Activated gamma-delta T cell (primary cell): Measurements from ENCODE around the gene CCDC28A.
"Not testable (repeated sequence)": the region's sequence is repeated elsewhere in the genome, so short reads cannot be mapped to it uniquely, and the experiment has no call there.

Source experiments
- DNase-seq: peaks from one replicate; lab custom pipeline; 2025; lab: John Stamatoyannopoulos, UW
- total RNA-seq, 2 donors: gene quantifications; one replicate each; lab custom pipeline; 2026; lab: John Stamatoyannopoulos, UW

CCDC28A gene
- 32.4 to 36.5 reads per million in 2 donors for total RNA-seq

DNA sequence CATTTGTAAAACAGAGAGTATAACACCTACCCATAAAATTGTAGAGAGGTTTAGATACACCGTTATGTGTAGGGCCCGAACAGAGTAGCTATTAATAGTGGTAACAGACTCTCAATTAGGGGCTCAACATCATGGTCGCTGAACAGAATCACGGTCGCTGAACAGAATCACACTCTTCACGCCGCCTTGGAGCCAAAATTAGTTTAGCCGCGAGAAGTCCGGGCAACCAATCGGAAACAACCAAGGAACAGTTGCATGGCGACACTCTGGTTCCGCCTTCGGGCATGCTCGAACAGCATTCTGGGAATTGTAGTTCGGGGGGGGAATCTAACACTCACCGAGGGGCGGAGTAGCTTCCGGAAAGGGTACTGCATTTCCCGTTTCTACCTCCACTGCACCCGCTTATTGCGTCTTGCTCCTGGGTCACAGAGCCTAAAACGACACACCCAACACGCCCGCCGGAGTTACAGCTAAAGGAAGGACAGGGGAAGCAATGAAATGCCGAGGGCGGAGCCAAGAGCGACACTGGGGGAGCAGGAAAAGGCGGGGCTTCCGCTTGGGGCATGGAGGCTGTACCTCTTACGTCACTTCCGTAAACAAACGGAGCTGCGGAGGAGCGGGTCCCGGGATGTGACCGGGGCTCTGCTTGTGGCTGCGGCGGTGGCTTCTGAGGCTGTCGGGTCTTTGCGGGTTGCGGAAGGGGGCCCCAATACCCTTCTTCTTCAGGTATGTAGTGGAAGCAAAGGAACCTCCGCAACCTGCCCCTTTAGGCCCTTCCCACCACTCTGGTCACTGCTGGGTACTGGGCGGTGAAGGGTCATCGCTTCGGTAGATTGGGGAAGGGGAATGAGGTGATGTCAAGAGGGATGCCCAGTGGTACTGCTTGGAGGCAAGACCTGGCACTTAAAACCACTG lies at the start of gene CCDC28A:
Gene CCDC28A, plus strand, starts transcription at position 593 of the 915 bp plus-strand sequence. CDS start 2,352 bp downstream, outside the sequence.
- DNase-seq = peak; percentile 49

GRCh38 chr6:138724015-138724414 lies 49.6 kb upstream of the CCDC28A start:
- no peak for DNase-seq

DNA sequence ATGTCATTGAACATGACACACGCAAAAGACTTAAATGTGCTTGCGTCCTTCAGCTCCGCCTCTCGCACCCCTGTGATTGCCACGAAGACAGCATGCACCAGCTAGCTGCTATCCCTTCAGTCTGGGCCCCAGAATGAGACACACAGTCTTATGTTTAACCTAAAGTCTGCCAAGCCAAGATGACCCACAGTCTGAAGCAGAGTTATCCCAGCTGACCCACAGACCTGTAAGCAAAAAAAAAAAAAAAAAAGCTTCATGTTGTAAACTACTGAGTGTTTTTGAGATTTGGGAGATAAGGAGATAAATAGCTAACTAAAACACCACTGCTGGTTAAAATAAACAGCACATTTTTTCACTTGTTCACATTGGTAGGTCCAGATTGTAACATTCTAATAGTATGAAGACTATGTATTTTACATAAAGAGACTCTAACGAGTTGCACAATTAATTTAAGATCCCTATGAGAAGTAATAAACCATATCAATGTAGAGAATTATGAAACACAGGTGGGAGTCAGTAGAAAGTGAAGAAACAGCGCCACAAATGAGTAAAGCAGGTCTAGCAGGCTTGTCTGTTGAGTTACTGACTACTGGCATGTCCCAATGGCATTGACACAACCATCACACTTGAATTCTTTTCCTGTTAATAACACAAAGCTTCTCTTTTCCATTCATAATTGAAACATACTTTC lies 47.4 kb upstream of the CCDC28A start:
- no peak for DNase-seq

DNA sequence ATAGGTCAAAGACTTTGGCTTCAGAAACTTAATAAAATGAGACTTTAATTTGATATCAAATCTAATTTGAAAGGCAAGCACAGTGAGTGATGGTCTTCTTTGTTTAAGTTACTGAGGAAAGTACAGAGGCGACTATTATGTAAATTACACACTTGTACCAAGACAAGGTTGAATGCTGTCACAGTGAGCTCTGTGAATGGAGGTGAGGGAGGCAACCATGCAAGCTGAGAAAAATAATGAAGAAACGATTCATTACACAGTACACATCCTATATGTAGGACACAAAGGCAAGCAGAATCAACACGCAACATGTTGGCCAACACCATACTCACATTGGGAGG lies 46.8 kb upstream of the CCDC28A start:
- no peak for DNase-seq

DNA sequence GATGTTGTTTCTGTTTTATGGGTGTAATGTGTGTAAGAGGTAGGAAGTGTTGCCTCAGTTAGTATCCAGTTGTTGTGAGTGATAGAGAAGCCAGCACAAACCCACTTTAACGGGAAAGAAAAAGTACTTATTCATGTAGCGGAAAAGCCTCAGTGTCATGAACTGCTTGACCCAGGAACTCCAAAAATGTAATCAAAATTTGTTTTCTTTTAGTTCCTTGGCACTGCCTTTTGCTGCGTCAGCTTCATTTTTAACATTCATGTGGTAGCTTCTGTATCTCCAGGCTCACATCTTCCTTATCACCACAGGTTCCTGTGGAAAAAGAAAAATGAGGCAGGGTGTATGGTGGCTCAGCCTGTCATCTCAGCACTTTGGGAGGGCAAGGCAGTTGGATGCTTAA lies 46.4 kb upstream of the CCDC28A start:
- DNase-seq = no peak

GRCh38 chr6:138728662-138729061 lies 44.9 kb upstream of the CCDC28A start:
- no peak for DNase-seq

GRCh38 chr6:138730037-138730436 lies 43.5 kb upstream of the CCDC28A start:
- DNase-seq = not testable (repeated sequence)

- no peak for DNase-seq
These were observed 39.0 kb upstream of the CCDC28A start for GRCh38 chr6:138734585-138734984.

DNA sequence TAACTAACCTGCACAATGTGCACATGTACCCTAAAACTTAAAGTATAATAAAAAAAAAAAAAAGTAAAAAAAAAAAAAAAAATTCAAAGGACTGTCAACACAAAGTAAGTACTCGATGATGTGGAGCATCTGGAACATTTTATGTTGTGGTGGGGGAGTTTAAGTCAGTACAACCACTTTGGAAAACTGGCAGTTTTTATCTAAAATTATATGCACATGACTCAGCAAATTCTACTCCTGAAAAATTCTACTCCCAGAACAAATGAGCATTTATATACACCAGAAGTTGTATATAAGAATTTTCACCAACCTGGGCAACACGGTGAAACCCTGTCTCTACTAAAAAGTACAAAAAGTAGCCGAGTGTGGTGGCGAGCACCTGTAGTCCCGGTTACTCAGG lies 36.9 kb upstream of the CCDC28A start:
- DNase-seq = no peak

GRCh38 chr6:138752017-138752416 lies 21.6 kb upstream of the CCDC28A start:
- DNase-seq = no peak

- DNase-seq = no peak
These were observed 16.4 kb upstream of the CCDC28A start for GRCh38 chr6:138757136-138757535.

DNA sequence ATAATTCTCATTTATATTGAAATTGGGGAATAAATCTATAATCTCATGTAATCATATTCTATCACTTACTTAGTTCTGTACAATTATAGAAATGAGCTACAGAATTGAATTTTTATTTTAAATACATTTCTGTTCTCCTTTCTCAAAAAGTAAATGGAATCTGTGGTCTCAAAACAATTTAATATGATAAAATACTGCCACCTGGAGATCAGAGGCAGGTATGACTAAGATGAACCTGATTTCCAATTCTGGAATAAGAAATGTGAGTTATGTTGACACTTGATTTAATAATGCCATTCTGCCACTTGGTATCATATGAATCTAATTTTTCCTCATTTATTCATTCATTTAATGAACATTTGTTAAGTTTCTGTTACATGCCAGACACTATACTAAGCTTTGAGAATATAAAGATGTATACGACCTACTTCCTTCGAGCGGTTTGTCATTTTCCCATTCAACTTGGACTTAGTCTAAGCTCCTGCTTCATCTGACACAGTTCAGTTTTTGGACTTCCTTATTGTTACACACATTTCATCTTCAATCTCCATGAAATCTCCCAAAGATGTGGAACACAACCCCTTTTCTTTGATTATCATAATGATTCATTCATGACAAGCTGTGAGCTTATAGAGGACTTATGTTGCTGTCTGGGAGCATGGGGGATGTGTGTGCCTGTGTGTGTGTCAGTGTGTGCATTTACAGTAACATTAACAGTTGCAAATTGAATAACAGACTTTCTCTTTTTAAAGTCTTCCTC lies 7.5 kb upstream of the CCDC28A start:
- no peak for DNase-seq

DNA sequence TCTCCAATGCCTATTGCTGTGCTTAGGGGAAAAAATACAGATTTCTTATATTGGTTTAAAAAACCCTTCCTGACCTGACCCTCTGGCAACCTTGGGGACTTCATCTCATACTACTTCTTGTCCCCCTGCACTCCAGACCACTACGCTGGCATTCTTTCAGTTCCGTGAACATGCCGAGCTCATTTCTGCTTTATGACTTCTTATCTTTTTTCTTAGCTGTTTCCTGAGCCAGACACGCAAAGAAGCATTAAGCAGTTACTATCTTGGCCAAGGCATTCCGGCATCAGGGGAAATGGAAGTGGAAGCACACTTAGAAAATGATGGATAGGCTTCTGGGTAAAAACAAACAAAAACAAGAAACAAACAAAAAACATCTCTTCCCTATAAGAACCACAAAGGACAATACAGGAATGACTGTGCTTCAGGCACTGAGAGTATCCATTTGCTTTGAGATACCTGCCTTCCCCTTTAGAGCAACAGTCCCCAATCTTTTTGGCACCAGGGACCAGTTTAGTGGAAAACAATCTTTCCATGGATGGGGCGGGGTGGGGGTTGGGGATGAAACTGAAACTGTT lies 4.4 kb upstream of the CCDC28A start:
- no peak for DNase-seq

DNA sequence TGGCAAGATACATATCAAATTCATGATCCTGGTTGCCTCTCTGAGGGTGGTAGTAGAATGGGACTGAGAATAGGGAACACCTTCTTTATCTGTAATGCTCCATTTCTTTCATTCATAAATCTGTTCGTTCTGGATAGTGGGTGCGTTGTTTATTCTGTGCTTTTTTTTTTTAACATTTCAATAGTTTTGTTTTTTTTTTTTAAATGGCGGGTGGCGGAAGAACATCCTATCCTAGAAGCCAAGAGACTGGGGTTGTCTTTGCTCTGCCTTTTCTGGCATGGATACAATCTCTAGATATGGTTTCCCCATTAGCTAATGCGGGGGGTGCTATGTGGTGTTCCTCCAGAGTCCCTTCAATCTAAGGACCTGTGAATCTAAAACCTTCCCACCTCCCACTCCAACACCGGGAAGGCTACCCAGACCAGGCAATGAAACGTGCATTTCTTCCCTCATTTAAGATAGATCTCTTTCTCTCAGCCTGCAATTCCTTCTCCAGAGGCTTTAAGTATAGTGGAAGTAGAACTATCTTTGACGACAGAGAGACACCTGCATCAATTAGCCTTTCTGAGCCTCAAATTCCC lies 883 bp upstream of the CCDC28A start:
- no peak for DNase-seq

GRCh38 chr6:138774370-138774769 lies 801 bp downstream of the CCDC28A start:
- DNase-seq = no peak

DNA sequence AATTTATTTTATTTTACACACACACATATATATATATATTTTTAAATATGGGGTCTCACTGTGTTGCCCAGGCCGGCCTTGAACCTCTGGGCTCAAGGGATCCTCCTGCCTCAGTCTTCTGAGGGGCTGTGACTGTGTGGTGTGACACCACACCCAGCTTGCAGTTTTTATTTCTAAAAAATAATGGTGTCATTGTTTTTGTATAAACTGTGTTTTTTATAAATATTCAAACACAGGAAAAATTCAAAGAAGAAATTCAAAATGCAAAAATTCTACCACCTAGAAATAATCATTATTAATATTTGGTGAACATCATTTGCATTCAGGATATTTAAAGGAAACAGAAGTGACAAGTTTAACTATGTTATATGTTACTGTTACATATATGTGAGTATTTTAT lies 3.1 kb downstream of the CCDC28A start:
- no peak for DNase-seq

DNA sequence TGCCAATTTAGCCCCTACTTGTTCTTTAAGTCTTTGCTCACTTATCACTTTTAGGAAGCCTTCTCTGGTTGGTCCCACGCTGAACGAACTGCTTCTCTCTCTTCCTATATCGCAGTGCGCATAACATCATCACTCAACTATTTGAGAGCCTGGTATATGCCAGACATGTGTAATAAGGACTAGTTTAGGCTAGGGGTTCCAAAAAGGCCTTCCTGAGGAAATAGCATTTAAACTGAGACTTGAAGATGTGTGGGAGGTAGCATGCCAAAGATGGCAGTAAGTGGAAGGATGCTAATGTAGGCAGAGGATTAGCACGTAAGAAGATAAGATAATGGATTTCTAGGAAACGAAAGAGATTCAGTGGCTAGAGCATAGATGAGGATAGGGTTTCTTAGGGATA lies 4.8 kb downstream of the CCDC28A start:
- DNase-seq = no peak

- no peak for DNase-seq
These were observed 8.7 kb downstream of the CCDC28A start for GRCh38 chr6:138782243-138782642.

DNA sequence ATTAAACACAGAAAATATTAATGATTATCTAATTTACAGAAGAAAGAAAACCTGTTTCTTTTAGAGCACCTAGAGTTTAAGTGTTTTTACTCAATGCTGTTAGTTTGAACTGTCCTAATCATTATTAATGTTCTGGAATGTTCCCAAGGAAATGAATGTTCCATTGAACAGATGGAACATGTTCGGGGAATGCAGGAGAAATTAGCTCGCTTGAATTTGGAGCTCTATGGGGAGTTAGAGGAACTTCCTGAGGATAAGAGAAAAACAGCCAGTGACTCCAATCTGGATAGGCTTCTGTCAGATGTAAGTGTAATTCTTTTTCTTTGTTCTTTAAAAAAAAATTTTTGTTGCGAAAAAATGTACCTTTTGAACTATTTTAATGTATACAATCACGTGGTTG lies 11.5 kb downstream of the CCDC28A start:
- DNase-seq = no peak

GRCh38 chr6:138785980-138786379 lies 12.4 kb downstream of the CCDC28A start:
- no peak for DNase-seq

- no peak for DNase-seq
These were observed 13.6 kb downstream of the CCDC28A start for GRCh38 chr6:138787138-138787537.
